H1 (cell line): ENCODE results near the gene GPR161. TPM values are rescaled to one million over a fixed set of nuclear protein-coding genes. Genes with fewer than 3 reads are reported as not detected.

Experiments used
- JUND ChIP-seq: IDR thresholded peaks from 2 replicates; pipeline ENCODE4 v1.6.1; 2011; ENCODE audit warnings: mild to moderate bottlenecking, improper control_type of control experiment, low read length
- NANOG ChIP-seq: IDR thresholded peaks from 2 replicates; pipeline ENCODE4 v1.6.1; 2011; ENCODE audit warnings: low read length, low read depth, mild to moderate bottlenecking, inconsistent platforms; ENCODE audit not compliant: insufficient read depth, poor library complexity, severe bottlenecking
- SIX5 ChIP-seq: IDR thresholded peaks from 2 replicates; pipeline ENCODE4 v1.6.1; 2011; ENCODE audit warnings: mild to moderate bottlenecking, low read depth, low read length
- polyA plus RNA-seq, 7 experiments: library from polyadenylated mRNA; depleted of rRNA in 3 of 7; stranded (reverse) in 5 of 7; unstranded in 2 of 7; fragments of >200 nt in 5 of 7; fragments of 200-250 nt in 2 of 7; gene quantifications; 1 replicate in 5 of 7; 2 replicates in 1 of 7; 4 replicates in 1 of 7; pipeline versions ENCODE4 v1.2.1 to v1.2.3, GENCODE V29; 2011 to 2013; ENCODE audit warnings: missing spikeins in 2 of 7, mixed read lengths in 2 of 7
- total RNA-seq: library from RNA; stranded (reverse); fragmentation: NEBNext Ultra II Directional; extraction: Animal tissue kit (Norgen Biotek cat#: 25700); gene quantifications from 2 replicates; pipeline ENCODE4 v1.2.1, GENCODE V29; 2021
- TF ChIP-seq, protein P1 (sequence below): IDR thresholded peaks from 2 replicates; pipeline ENCODE4 v1.6.1; 2012; ENCODE audit warnings: low read length, inconsistent platforms

Gene GPR161
- total and polyA plus RNA-seq, 2 of the 8 experiments (the other 6 are each of a cell fraction or from before 2014, with no cell fraction given): 13.7 to 16.8 TPM

DNA sequence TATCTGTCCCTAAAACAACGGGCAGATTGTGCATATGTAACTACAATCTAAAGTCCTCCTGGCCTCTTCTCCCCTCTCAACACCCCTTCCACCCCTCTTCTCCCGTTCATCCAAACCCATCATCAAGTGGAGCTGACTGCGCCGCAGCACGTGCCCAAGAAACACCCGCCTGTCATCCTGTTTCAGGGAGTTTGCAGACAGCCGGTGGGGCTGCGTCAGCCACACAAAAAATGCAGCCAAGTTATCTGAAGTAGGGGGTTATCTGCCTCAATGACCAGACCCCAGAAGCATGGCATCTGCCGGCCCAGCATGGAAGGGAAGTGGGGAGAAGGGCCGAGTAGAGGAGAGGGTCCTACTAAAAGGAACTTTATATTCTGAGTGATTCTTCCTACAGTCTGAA lies 49.0 kb downstream of the GPR161 start (continued):
- TF ChIP-seq, protein P1, sequence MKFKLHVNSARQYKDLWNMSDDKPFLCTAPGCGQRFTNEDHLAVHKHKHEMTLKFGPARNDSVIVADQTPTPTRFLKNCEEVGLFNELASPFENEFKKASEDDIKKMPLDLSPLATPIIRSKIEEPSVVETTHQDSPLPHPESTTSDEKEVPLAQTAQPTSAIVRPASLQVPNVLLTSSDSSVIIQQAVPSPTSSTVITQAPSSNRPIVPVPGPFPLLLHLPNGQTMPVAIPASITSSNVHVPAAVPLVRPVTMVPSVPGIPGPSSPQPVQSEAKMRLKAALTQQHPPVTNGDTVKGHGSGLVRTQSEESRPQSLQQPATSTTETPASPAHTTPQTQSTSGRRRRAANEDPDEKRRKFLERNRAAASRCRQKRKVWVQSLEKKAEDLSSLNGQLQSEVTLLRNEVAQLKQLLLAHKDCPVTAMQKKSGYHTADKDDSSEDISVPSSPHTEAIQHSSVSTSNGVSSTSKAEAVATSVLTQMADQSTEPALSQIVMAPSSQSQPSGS: no peak
- TF ChIP-seq JUND: no peak
- TF ChIP-seq NANOG: no peak
- TF ChIP-seq SIX5: no peak
